HG03159 (cell line): ENCODE data around the gene PARS2.

Experiments
- ATAC-seq: cut with Tn5 transposase; IDR thresholded peaks from one replicate; pipeline ENCODE4 v1.9.1; 2021; ENCODE audit warnings: mild to moderate bottlenecking, moderate library complexity; ENCODE audit not compliant: unreplicated experiment

The PARS2 gene

DNA sequence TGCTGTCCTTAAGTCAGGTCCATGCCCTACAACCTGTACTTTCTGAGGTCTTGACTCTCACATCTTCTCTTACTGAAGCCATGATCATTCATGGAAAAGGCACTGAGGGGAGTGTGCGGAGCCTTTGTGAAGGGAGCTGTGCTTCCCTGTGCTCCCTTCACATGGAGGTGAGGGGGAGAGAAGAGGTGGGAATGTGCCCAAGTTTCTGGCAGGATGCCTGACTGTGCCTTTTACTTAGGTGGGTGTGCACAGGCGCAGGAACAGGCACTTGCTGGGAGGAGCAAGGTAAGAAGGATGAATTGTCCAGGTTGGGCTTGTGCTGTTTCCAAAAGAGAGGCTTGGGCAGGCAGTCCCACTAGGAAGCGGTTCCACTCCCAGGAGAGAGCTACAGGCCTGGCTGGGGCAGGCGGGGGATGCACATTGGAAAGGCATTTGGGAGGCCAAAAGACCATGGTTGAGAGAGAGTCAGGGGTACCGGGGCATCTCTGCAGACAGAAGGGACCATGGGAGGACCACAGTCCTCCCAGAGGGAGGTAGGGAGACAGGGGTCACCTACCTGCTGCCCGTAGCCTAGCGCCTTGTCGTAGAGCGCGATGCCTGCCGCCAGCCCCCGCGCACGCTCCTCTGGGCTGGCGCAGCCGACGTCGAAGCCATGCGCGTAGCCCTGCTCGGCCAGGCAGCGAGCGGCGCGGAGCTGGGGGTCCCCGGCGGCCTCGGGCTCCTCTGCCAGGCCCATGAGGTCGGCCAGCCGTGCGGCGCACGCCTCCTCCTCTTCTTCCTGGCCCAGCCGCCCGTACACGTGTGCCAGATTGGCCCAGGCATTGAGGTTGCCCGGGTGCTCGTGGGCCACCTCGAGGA is 35.9 kb upstream of the PARS2 start:
- ATAC-seq: no peak

DNA sequence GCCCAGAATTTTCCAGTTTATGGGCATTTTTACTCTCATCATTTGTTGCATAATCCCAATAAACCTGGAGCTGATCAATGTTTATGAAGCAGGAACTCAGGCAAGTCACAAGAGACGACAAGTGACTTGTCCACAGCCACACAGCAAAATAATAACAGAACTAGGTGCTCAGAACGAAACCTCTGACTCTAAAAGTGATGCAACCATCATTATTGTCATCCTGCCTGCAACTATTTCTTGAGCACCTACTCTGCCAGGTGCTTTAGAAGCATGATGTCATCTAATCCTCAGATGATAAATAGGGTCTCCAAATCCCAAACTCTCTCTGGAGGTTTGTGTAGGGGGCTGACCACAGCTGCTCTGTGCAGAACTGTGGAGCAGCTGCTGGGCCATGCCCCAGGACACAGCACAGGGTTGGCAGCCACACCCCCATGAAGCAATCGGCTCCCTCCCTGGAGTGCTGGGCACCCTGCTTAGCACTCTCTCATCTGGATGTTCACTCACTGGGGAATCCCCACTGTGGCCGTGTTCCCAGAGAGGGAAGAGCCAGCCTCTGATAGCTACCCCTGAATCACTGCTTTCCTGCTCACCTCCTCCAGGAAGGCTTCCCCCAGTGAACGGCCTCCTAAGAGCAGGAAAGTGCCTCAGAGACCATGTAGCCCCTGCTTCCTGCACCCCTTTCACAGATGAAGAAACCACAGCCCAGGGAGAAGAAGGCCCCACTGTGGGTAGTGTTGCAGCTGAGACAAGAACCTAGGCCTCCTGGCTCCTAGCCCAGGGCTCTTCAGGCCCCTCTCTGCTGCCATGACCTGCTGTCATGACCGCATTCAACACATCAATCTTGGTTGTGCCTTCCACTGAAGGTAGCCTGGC is 34.7 kb upstream of the PARS2 start:
- ATAC-seq: no peak

DNA sequence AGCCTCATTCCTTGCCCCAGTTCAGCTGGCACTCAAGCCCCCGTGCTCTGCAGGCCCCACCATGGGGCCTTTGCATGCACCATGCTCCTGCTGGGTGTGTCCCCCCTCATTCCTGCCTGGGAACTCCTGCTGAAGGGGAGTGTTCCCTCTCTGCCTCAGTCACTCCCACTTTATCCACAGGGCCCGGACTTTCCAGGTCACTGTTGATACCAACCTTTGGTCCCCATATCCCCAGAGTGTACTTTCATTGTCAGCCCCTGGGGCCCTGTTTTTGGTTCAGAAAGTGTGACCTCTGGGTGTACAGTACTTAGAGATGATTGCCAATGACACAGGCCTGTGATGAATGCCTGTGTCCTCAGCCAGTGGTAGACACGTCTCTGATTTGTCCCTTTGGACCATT is 33.9 kb upstream of the PARS2 start:
- ATAC-seq: no peak

DNA sequence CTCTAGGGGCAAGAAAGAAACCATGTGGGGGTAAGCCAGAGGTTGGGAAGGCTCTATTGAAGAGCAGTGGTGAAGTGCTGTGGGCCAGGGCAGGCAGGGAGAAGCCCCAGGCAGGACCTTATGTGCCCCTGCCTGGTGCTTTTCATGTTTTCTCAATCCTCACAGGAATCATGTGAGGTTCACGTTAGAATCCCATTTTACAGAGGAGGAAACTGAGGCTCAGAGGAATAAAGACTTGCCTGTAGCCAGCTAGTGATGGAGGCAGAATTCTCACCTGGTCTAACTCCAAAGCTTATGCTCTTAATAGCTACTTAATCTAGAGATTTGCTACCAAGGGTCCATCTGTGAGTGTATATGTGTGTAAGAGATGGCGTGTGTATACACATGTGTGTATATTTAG is 32.6 kb upstream of the PARS2 start:
- no peak for ATAC-seq

DNA sequence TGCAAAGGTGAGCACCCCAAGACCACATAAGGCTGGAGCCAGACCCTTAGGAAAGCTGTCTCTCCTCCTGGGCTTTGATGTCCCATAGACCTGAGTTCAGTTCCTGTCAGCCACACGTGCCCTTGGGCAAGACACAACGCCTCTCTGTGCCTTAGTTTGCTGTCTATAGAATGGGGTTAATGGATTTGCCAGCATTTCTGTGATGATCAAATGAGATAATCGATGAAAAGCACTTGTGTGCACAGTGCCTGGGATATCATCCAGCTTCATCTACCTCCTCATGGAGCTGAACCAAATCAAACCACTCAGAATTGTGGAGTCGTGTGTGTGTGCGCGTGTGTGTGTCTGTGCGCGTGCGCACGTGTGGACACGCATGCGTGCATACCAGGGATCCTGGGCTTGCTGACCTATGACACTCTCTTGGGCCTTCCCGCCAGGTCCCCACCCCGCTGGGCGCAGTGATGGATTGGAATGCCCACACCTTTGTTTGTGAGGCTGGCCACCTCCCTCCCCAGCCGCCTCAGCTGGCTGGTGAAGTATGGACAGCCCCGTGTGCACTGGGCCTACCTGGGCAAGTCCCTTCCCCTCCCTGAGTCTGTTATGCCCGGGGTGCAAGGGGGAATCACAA is 31.6 kb upstream of the PARS2 start:
- no peak for ATAC-seq

DNA sequence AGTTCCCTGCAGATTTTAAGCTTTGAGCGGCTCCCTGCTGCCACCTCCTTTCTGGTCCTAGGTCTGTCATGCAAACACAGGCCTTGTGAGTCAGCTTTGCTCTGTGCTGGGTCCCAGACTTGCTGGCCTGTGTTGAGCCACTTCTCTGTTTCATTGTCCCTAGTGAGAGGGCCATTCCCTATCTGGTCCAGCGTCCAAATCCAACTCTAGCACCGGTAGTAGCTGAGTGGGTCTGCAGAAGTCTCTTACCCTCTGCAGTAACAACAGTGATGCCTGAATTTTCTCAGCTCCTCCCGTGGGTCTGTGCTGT is 31.0 kb upstream of the PARS2 start:
- ATAC-seq: no peak

DNA sequence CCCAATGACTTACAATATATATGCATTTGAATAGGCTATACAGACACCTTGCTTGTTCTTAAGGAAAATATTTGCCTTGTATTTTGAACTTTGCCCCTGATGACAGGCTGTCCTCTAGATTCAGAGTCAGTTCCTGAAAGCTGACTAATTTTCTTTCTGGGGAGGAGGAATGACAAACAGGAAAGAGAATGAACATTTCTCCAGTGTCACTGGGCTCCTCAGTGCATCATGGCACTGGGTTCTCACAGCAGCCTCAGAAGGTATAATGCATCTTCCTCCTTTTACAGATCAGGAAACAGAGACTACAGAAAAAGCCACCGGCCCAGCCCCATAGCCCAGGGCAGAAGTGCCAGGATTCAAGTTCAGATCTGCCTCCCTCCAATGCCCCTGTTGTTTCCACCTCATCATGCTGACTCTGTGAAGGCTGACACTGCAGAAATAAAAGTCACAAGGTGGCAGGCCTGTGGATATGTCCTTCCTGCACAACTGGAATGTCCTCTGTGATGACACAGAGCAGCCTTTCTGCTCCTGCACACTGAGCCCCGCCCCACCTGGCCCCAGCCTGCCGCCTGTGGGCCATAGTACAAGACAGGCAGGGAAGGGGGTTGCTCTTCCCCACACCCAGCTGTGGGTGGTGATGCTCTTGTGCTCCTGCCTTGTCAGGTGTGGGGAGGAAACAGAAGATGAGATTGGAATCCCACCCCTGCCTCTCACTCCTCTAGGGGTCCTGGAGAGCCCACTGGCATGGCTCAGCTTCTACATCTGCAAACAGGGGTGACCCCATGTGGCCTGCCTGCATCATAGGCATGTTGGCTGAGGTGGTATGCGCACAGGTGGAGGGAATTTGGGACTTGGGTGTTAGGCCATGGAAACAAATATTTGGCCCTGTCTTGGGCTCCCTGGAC is 30.4 kb upstream of the PARS2 start:
- ATAC-seq: no peak

DNA sequence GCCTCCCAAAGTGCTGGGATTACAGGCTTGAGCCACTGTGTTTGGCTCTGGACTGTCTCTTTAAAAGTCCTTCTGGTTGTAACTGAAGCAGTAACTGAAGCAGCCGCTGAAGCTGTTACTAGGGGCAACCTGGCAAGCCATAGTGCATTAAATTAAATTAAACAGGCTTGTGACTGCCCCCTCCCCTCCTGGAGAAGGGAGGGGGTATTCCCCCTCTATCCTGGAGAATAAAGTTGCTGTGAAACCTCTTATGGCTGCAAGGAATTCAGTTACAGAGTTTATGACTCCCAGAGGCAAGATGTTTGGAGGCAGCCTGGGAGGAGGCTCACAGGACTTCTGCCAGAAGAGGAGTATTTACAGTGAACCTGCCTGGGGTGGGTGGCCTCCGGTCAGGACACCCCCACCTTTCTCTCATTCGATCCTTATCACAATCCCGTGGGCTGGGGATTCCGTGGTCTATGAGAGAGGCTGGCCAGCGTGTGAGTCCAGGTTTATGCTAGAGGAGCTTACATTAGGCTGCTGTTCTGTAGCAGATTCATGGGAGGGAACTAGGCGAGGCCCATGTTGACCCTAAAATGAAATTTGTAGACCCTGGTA is 28.5 kb upstream of the PARS2 start:
- ATAC-seq: no peak

DNA sequence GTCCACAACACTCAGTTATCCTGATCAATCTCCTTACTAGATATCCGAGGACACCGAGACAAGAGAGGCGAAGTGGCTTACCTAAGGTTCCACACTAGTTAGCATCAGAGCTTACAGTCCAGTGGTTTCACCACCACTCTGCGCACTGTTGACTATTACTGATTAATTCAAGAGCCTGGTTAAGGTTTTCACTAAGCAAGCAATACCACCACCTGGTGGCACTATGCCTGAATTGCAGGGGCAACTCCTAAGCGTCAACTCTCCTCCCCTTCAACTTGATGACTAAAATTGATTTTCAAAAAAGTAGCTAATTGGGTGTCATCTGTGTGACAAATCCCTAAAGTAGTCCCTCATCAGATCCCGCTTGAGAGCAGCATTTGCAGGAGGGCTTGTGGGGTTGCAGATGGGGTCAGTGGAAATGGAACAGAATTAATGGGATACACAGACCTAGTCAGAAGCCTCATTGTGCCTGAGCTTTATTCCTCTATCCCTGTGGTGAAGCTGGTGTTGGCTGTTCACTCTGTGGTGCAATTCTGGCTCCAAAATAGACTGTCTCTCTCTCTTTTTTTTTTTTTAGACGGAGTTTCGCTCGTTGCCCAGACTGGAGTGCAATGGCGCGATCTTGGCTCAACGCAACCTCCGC is 27.7 kb upstream of the PARS2 start:
- ATAC-seq: no peak

DNA sequence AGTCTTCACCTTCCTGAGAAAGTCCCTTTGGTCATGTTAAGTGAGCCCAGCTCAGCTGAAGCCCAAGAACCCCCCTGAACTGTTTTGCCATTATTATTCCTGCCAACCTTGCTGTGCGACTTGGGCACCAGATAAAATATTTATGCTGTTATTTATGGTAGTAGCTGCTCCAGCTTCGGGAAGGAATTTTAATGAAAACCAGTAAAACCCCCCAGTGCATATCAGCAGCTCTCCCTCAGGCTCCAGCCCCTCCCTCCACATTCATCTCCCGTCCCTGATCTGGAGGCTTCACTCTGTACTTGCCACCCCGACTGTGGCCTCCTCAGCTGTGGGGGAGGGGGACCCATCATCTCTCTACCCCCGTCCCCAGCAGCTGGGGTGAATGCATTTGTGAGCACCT is 24.1 kb upstream of the PARS2 start:
- ATAC-seq: no peak

DNA sequence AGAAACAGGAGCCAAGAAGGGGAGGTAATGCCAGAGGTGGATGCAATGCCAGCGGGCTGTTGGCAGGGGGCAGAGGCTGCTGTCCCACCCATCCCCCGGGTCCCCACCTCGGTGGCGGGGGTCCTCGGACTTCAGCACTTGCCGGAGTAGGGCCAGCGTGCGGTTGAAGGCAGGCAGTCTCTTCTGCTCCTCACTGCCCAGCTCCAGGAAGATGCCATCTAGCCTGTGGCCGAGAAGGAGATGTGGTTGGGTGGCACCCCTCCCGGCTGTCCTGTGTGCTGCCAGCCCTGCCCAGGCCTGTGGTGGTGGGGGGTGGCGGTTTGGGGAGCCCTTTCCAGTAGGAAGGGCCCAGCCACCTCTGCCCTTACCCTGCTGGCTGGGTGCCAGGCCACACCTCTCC is 23.3 kb upstream of the PARS2 start:
- no peak for ATAC-seq

DNA sequence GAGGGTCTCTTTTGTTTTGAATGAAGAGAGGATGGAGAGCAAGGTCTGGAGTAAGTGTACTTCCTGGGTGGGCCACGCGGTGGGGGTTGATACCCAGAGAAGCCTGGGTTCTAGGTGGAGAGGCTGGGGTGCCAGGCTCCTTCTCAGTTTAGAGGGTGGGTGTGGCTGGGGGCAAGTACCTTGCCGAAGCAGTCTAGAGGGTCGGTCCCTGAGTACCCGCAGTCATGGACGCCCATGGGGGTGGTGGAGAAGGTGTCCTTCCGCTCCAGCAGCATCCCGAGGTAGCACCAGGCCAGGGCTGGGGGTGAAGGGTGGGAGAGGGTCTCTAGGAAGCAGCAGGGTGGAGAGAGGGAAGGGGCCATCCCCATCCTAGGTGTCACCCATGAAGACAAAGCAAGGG is 22.5 kb upstream of the PARS2 start:
- ATAC-seq: no peak

DNA sequence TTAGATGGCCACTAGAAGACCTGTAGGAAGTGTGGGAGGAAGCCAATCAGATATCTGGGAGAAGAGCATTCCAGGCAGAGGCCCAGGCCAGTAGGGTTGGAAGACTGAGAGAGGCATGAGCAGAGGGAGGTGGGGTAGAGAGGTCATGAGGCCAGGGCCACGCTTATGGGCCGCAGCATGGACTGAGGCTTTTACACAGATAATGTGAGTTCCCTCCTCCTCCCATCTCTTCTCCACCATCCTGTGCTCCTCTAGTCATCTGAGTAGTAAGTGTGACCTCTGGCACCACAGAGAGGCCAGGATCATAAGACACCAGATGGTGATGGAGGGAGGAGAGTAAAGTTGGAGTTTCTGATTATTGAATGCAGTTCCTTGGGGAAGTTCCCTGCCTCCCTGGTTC is 19.7 kb upstream of the PARS2 start:
- no peak for ATAC-seq

DNA sequence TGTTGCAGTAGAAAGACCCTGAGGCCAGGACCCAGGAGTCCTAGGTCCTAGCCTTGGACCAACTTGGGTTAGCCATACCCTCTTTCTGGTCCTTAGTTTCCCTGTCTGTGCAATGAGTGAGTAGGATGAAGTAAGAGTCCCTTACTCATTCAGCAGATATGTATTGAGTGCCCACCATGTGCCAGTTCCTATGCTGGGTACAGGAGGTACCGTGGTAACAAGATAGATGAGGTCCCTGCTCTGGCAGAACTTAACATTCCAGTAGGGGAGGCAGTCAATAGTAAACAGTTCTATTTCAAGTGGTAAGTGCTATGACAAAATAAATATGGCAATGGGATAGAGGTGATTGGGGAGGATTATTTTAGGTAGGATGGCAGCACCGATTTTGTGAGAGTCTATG is 18.3 kb upstream of the PARS2 start:
- ATAC-seq: no peak

DNA sequence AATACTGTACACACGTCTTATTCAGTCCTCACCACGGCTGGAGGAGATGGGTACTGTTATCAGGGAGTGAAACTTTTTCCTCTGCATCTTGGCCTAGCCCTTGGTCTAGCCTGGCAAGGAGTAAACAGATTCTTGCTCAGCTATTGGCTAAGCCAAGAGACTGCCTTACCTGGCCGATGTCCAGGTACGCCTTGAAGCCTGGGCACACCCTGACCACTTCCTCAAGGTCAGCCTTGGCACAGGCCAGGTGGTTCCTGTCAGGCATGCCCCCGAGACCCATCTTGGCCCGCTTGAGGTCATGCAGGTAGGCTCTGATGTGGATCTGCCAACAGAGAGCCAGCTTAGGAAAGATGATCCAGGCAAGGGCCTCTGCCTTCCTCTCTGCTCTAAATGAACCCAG is 17.8 kb upstream of the PARS2 start:
- ATAC-seq: no peak

DNA sequence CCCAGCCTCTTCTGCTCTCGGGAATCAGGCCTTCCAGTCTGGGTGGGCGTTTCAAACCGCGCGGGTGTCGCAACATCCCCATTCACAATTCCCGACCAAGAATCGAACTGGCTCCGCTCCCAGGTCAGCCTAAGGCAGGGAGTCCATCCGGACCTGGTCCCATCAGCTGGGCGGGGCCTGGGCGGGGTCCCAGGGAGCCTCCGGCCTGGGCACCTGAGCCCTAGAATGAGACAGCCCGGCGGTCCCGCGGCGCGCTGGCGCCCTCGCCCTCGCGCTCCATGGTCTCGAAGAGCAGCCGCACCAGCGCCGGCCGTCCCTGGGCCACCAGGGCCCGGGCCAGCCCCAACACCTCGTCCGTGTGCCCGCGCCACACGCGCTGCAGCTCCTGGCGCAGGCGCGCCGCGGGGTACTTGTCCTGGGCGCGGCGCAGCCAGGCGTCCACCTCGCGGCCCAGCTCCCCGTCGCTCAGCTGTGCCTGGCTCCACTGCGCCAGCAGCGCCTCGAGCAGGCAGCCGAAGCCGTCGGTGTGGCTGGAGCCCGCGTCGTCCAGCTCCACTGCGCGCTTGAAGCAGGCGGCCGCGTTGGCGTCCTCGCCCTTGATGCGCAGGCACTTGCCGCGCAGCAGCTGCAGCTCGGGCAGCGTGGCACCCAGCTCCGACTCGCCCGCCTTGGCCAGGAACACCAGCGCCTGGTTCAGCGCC is 16.9 kb upstream of the PARS2 start:
- ATAC-seq: no peak

DNA sequence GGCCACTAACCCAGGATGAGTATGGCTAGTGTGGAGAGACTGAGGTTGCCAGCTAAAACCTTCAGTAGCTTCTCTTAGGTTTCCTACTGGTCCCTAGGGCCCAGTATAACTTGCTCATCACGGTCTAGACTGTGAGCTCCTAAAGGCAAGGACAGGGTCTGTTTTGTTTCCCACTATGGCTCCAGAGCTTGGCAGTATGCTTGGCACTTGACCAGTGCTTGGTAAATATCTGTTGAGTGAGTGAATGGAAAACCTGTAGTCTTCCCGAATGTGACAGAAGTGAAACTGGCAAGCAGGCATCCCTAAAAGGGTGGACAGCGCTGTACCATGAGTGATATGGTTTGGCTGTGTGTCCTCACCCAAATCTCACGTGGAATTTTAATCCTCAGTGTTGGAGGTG is 13.1 kb upstream of the PARS2 start:
- no peak for ATAC-seq

DNA sequence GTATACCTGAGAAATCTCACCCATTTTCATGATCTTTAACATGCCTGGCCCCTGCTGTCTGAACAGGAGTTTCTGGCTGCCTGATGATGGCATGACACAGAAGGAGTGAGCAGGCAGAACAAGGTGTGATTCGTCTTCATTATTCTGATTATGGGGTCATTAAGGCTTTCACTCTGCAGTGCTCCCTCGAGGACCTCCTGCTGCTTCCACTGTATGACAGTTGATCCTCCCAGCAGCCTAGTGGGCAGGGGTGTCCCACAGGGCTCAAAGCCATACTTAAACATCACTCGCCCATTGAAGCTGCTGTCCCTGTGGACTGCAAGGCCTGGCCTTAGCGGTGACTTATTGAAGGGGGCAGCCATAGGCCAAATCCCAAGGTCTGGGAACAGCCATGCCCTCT is 12.7 kb upstream of the PARS2 start:
- ATAC-seq: no peak
